A549 (cell line): Measurements from ENCODE around the gene PTH2. TPM values are rescaled to one million over a fixed set of nuclear protein-coding genes. Genes with fewer than 3 reads are reported as not detected.
A peak's percentile ranks its signal among the peaks of the same experiment; 100 is the strongest.
"Not testable (repeated sequence)": the region's sequence is repeated elsewhere in the genome, so short reads cannot be mapped to it uniquely, and the experiment has no call there.

Experiments used
- ATAC-seq, 2 experiments: fragments of 200-7000 bp in 1 of 2; fragments of >200 bp in 1 of 2; cut with Nextera tagmentation in 1 of 2; cut with Tn5 transposase in 1 of 2; 3 replicates each; pipeline versions ENCODE4 v1.8.0 to v1.9.1; 2018 to 2020; ENCODE audit warnings: mild to moderate bottlenecking in 1 of 2, moderate library complexity in 1 of 2
- CTCF ChIA-PET: fragments of 300-600 bp; sonication (Branson Sonifier 250); formaldehyde crosslinking; extraction: SDS; loops from one replicate; lab custom pipeline; 2021; ENCODE audit warnings: antibody characterized with exemption, inconsistent platforms; lab: Yijun Ruan, JAX
- POLR2A ChIA-PET: fragments of 350-600 bp; formaldehyde crosslinking; extraction: SDS; loops from one replicate; lab custom pipeline; 2021; ENCODE audit warnings: antibody characterized with exemption, inconsistent platforms; lab: Yijun Ruan, JAX
- DNase-seq, 2 experiments: peaks; one replicate each; pipeline versions ENCODE4 v3.0.0 to v3.0.0-alpha.2; 2011 to 2016; ENCODE audit warnings: low read depth in 1 of 2, low spot score in 1 of 2
- FAIRE-seq: peaks from 2 replicates; lab custom pipeline; 2011; peaks lifted over from hg19 to GRCh38; lab: Jason Lieb, UNC
- H3K27ac ChIP-seq, 2 experiments: fragments of >200 bp; sonication (Bioruptor Twin); formaldehyde crosslinking; 3 replicates each; pipeline ENCODE4 v1.5.1; 2016 to 2017
- H3K4me1 ChIP-seq: fragments of >200 bp; sonication (Bioruptor Twin); formaldehyde crosslinking; 3 replicates; pipeline ENCODE4 v1.6.1; 2016
- H3K4me2 ChIP-seq: fragments of >200 bp; sonication (Bioruptor Twin); formaldehyde crosslinking; 3 replicates; pipeline ENCODE4 v1.6.1; 2016
- H3K4me3 ChIP-seq: fragments of >200 bp; sonication (Bioruptor Twin); formaldehyde crosslinking; 3 replicates; pipeline ENCODE4 v1.5.1; 2016
- H3K9me3 ChIP-seq: fragments of >200 bp; sonication (Bioruptor Twin); formaldehyde crosslinking; 3 replicates; pipeline ENCODE4 v1.6.1; 2016
- CBX2 ChIP-seq: fragments of 200-600 bp; sonication (generic); IDR thresholded peaks from 2 replicates; pipeline ENCODE4 v1.6.1; 2016; ENCODE audit warnings: low read depth, mild to moderate bottlenecking, borderline replicate concordance
- CHD2 ChIP-seq: fragments of 150-350 bp; IDR thresholded peaks from 2 replicates; pipeline ENCODE4 v1.6.1; 2014; ENCODE audit warnings: low read length; ENCODE audit not compliant: partially characterized antibody
- CHD4 ChIP-seq: fragments of 200-600 bp; sonication (generic); IDR thresholded peaks from 2 replicates; pipeline ENCODE4 v1.6.1; 2016; ENCODE audit warnings: antibody characterized with exemption, mild to moderate bottlenecking, borderline replicate concordance
- EHMT2 ChIP-seq: fragments of 200-600 bp; sonication (generic); IDR thresholded peaks from 2 replicates; pipeline ENCODE4 v1.6.1; 2016; ENCODE audit warnings: antibody characterized with exemption, low read depth, mild to moderate bottlenecking, moderate library complexity
- FOSL2 ChIP-seq, 2 experiments: fragments of 450-650 bp in 1 of 2; fragments of >200 bp in 1 of 2; sonication (Bioruptor Twin) in 1 of 2; formaldehyde crosslinking; IDR thresholded peaks; 2 replicates each; pipeline versions ENCODE4 v1.5.0 to v1.6.1; 2016 to 2020; ENCODE audit warnings: mild to moderate bottlenecking in 1 of 2, moderate library complexity in 1 of 2
- GATA3 ChIP-seq: IDR thresholded peaks from 2 replicates; pipeline ENCODE4 v1.6.1; 2012; ENCODE audit warnings: borderline replicate concordance
- HDAC2 ChIP-seq: fragments of 200-600 bp; sonication (generic); IDR thresholded peaks from 2 replicates; pipeline ENCODE4 v1.6.1; 2016
- HOXB13 ChIP-seq: fragments of 250-450 bp; sonication (Bioruptor Pico); IDR thresholded peaks from 2 replicates; pipeline ENCODE4 v1.5.0; 2020; ENCODE audit warnings: low read depth, mild to moderate bottlenecking, moderate library complexity
- HOXB5 ChIP-seq: fragments of 250-450 bp; sonication (Bioruptor Pico); IDR thresholded peaks from 2 replicates; pipeline ENCODE4 v1.5.0; 2020; ENCODE audit warnings: mild to moderate bottlenecking, moderate library complexity
- JUN ChIP-seq, 2 experiments: fragments of >200 bp; sonication (Bioruptor Twin); formaldehyde crosslinking; IDR thresholded peaks; 2 replicates in 1 of 2; 3 replicates in 1 of 2; pipeline ENCODE4 v1.6.1; 2016 to 2017
- JUNB ChIP-seq: fragments of >200 bp; sonication (Bioruptor Twin); formaldehyde crosslinking; IDR thresholded peaks from 2 replicates; pipeline ENCODE4 v1.6.1; 2016
- KDM1A ChIP-seq: fragments of 200-600 bp; sonication (generic); IDR thresholded peaks from 2 replicates; pipeline ENCODE4 v1.6.1; 2016; ENCODE audit warnings: low read depth, mild to moderate bottlenecking
- MAFK ChIP-seq: fragments of 450-650 bp; IDR thresholded peaks from 2 replicates; pipeline ENCODE4 v1.6.1; 2014; ENCODE audit not compliant: partially characterized antibody
- MAZ ChIP-seq: fragments of 150-350 bp; IDR thresholded peaks from 2 replicates; pipeline ENCODE4 v1.6.1; 2014; ENCODE audit warnings: antibody characterized with exemption, low read depth, low read length, borderline replicate concordance
- NR3C1 ChIP-seq: fragments of >200 bp; sonication (Bioruptor Twin); formaldehyde crosslinking; IDR thresholded peaks from 3 replicates; pipeline ENCODE4 v1.6.1; 2017
- POLR2A ChIP-seq: IDR thresholded peaks from 2 replicates; pipeline ENCODE4 v1.6.1; 2012; ENCODE audit warnings: mild to moderate bottlenecking, low read length
- RAD21 ChIP-seq, 2 experiments: fragments of >200 bp in 1 of 2; sonication (Bioruptor Twin) in 1 of 2; formaldehyde crosslinking in 1 of 2; IDR thresholded peaks in 1 of 2; conservative IDR thresholded peaks in 1 of 2; 2 replicates in 1 of 2; 3 replicates in 1 of 2; pipeline ENCODE4 v1.6.1; 2012 to 2018; ENCODE audit warnings: inconsistent platforms in 1 of 2
- RARB ChIP-seq: fragments of 250-450 bp; sonication (Bioruptor Pico); IDR thresholded peaks from 2 replicates; pipeline ENCODE4 v1.8.0; 2021; ENCODE audit warnings: mild to moderate bottlenecking, moderate library complexity
- RFX5 ChIP-seq: fragments of 450-650 bp; IDR thresholded peaks from 2 replicates; pipeline ENCODE4 v1.7.1; 2014; ENCODE audit warnings: antibody characterized with exemption, mild to moderate bottlenecking, moderate library complexity
- RNF2 ChIP-seq: fragments of 200-600 bp; sonication (generic); IDR thresholded peaks from 2 replicates; pipeline ENCODE4 v1.6.1; 2016; ENCODE audit warnings: low read depth, mild to moderate bottlenecking, antibody characterized with exemption, moderate library complexity, borderline replicate concordance
- SMC3 ChIP-seq: fragments of >200 bp; sonication (Bioruptor Twin); formaldehyde crosslinking; IDR thresholded peaks from 3 replicates; pipeline ENCODE4 v1.6.1; 2018; ENCODE audit warnings: inconsistent platforms
- SREBF2 ChIP-seq: fragments of 450-650 bp; IDR thresholded peaks from 2 replicates; pipeline ENCODE4 v1.6.1; 2014; ENCODE audit warnings: mild to moderate bottlenecking, moderate library complexity
- TP53 ChIP-seq: fragments of 250-450 bp; sonication (Bioruptor Pico); IDR thresholded peaks from 2 replicates; pipeline ENCODE4 v1.5.0; 2021; ENCODE audit warnings: mild to moderate bottlenecking, moderate library complexity
- ZFP36 ChIP-seq: fragments of 450-650 bp; IDR thresholded peaks from 2 replicates; pipeline ENCODE4 v1.6.1; 2014; ENCODE audit warnings: borderline replicate concordance; ENCODE audit not compliant: partially characterized antibody
- ZSCAN20 ChIP-seq: fragments of 250-450 bp; sonication (Bioruptor Pico); IDR thresholded peaks from 2 replicates; pipeline ENCODE4 v1.8.0; 2022; ENCODE audit warnings: mild to moderate bottlenecking, moderate library complexity
- WGBS: methylation state at CpG from one replicate; pipeline ENCODE4 v1.1.6; 2017; ENCODE audit errors: missing lambda C conversion rate; 5-methylcytosine and 5-hydroxymethylcytosine counted together
- polyA plus RNA-seq, 4 experiments: library from polyadenylated mRNA; depleted of rRNA in 3 of 4; stranded (reverse); fragments of >200 nt; fragmentation: RNase III in 1 of 4; extraction: RNeasy Plus Mini Kit Qiagen cat#74134 plus additional on column Dnase treatment in 1 of 4; gene quantifications; 2 replicates in 3 of 4; 3 replicates in 1 of 4; pipeline ENCODE4 v1.2.3, GENCODE V29; 2011 to 2017
- TF ChIP-seq, protein P1 (sequence below): fragments of 250-450 bp; sonication (Bioruptor Pico); IDR thresholded peaks from 2 replicates; pipeline ENCODE4 v1.5.0; 2020; ENCODE audit warnings: low read depth, mild to moderate bottlenecking, moderate library complexity
- TF ChIP-seq, protein P2 (sequence below): IDR thresholded peaks from 2 replicates; pipeline ENCODE4 v1.6.1; 2012; ENCODE audit warnings: low read depth, borderline replicate concordance
- TF ChIP-seq, protein P3 (sequence below): fragments of >200 bp; sonication (Bioruptor Twin); formaldehyde crosslinking; IDR thresholded peaks from 3 replicates; pipeline ENCODE4 v1.5.1; 2016
- TF ChIP-seq, protein P4 (sequence below): IDR thresholded peaks from 2 replicates; pipeline ENCODE4 v1.6.1; 2012

Gene PTH2
- polyA plus RNA-seq, 2 of the 4 experiments (the other 2 are of a cell fraction): not detected

DNA sequence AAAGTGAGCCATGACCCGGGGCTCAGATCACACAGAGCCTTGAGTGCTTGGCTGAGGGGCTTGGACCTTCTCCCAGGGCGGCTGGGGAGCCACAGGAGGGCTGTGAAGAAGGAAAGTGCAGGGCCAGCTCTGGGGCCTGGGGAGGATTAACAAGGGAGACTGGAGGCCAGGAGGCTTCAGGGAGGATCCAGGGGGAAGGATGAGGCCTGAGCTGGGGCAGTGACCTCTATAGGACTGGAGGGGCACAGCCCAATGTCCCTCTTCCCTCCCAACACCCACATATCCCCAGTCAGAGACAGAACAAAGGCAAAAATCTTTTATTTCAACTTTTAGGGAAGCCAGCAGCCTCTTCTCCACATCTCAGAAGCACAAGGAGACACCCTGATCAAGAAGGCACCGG is 22.8 kb upstream of the PTH2 start:
- H3K4me3 ChIP-seq: no peak overlapping the region
- ChIA-PET CTCF (interaction anchor here (0.6 to 19.0 kb wide), 11 partner anchors 10 to 220 kb away, joined by 3 to 244 read pairs (median 5); partner anchors contain the start of genes FLT3LG, KASH5, NOSIP and PRRG2), POLR2A (no interaction called here)
- TF ChIP-seq, protein P1, sequence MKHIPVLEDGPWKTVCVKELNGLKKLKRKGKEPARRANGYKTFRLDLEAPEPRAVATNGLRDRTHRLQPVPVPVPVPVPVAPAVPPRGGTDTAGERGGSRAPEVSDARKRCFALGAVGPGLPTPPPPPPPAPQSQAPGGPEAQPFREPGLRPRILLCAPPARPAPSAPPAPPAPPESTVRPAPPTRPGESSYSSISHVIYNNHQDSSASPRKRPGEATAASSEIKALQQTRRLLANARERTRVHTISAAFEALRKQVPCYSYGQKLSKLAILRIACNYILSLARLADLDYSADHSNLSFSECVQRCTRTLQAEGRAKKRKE (CRISPR knock-in tag): no peak
- TF ChIP-seq JUN (IDR thresholded peaks at IDR 0.05): 0 out of 5 replicates have a peak, but pooled peaks of 1 of the 2 experiments have one; percentile 14
- H3K9me3 ChIP-seq: no peaks in the 10 kb centered on the region
- H3K27ac ChIP-seq: no peak overlapping the region
- FAIRE-seq: no peak
- H3K4me2 ChIP-seq: no peak overlapping the region
- ATAC-seq: no peak
- H3K4me1 ChIP-seq: peaks cover 18% of the 10 kb centered on the region
- DNase-seq: peak in 1 of 2 experiments; percentile 57
- 87% methylated on average over 3 of the region's 3 CpGs for WGBS

DNA sequence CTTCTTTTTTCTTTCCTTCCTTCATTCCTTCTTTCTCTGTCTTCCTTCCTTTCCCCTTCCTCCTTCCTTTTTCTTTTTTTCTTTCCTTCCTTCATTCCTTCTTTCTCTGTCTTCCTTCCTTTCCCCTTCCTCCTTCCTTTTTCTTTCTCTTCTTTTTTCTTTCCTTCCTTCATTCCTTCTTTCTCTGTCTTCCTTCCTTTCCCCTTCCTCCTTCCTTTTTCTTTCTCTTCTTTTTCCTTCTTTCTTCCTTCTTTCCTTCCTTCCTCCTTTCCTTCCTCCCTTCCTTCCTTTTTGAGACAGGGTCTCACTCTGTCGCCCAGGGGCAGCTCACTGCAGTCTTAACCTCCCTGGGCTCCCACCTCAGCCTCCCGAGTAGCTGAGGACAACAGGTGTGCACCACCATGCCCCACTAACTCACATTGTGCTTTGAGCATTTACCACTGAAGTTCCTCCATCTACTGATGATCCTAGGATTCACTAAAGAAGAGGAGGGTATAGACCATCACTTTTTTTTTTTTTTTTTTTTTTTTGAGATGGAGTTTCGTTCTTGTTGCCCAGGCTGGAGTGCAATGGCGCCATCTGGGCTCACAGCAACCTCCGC is 21.0 kb upstream of the PTH2 start:
- FAIRE-seq, H3K27ac ChIP-seq, H3K9me3 ChIP-seq, H3K4me3 ChIP-seq, ATAC-seq, DNase-seq: not testable (repeated sequence)
- WGBS: 73% methylated on average over 5 of the region's 5 CpGs
- POLR2A ChIA-PET: interaction anchor here (0.7 kb wide), 2 partner anchors 53 to 61 kb away, joined by 3 to 4 read pairs; no protein-coding TSS in a partner anchor
- H3K4me1 ChIP-seq: peaks cover 19% of the 10 kb centered on the region
- peak overlapping the region; percentile 99 for H3K4me2 ChIP-seq
- CTCF ChIA-PET: interaction anchor here (0.6 to 19.0 kb wide), 18 partner anchors 8 to 330 kb away, joined by 3 to 244 read pairs (median 4); partner anchors contain the start of genes KASH5, NOSIP and PRRG2

DNA sequence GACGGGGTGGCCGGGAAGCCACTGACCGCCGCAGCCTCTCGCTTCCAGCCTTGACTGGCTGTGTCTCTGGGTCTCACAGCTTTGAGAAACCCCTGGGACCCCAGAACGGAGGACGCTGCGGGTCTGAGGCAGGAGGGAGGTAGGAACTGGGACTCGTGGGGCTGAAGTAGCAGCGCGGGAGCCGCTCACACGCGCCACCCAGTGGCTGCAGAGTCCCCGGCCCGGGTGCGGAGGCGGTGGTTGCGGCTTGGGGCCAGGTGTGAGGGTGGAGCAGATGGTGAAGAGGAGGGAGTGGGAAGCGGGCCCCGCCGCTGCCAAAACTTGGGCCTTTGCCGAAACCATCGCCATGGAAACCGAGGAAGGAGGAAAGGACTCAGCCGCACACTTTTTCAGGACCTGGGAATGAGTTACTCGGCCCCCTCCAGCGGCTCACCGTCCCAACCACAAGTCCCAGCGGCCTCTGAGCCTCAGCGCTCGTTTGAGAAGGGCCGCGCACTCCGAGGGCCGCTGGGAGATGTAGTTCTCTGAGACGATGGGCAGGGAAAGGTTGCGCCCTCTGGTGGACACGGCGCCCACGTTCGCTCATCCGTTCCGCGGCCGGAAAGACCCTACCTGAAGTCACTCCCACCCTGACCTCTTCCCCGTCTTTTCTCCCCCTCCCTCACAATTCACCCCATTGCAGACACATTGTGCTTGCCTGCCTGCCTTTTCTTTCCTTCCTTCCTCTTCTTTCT is 20.3 kb upstream of the PTH2 start:
- H3K27ac ChIP-seq: peak overlapping the region; percentile 85 to 89
- H3K4me3 ChIP-seq: peak overlapping the region; percentile 79
- WGBS: 1% methylated on average over 44 of the region's 47 CpGs
- peak overlapping the region; percentile 99 for H3K4me2 ChIP-seq
- CTCF ChIA-PET: interaction anchor here (0.6 to 19.0 kb wide), 34 partner anchors 8 to 680 kb away, joined by 3 to 244 read pairs (median 4); partner anchors contain the start of genes ALDH16A1, GFY, KASH5 and PIH1D1
- ATAC-seq: peak; percentile 72 to 85
- POLR2A ChIA-PET: interaction anchor here (0.7 to 1.3 kb wide), 4 partner anchors 8 to 81 kb away, joined by 3 to 7 read pairs (median 4); partner anchors contain the start of genes ALDH16A1, PIH1D1 and TEAD2
- H3K4me1 ChIP-seq: peaks cover 19% of the 10 kb centered on the region
- no peaks in the 10 kb centered on the region for H3K9me3 ChIP-seq
- DNase-seq: peak; percentile 94 to 97
- peak; percentile 77 for FAIRE-seq
- TF ChIP-seq POLR2A: peak; percentile 21; the same call in 1 of the 2 replicates
- TF ChIP-seq HOXB5 (CRISPR knock-in tag): peak; percentile 75
- TF ChIP-seq RFX5: no peak
- TF ChIP-seq, protein P2, sequence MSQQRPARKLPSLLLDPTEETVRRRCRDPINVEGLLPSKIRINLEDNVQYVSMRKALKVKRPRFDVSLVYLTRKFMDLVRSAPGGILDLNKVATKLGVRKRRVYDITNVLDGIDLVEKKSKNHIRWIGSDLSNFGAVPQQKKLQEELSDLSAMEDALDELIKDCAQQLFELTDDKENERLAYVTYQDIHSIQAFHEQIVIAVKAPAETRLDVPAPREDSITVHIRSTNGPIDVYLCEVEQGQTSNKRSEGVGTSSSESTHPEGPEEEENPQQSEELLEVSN: 0 out of 2 replicates have a peak, but pooled peaks have one; percentile 53
- TF ChIP-seq, protein P3, sequence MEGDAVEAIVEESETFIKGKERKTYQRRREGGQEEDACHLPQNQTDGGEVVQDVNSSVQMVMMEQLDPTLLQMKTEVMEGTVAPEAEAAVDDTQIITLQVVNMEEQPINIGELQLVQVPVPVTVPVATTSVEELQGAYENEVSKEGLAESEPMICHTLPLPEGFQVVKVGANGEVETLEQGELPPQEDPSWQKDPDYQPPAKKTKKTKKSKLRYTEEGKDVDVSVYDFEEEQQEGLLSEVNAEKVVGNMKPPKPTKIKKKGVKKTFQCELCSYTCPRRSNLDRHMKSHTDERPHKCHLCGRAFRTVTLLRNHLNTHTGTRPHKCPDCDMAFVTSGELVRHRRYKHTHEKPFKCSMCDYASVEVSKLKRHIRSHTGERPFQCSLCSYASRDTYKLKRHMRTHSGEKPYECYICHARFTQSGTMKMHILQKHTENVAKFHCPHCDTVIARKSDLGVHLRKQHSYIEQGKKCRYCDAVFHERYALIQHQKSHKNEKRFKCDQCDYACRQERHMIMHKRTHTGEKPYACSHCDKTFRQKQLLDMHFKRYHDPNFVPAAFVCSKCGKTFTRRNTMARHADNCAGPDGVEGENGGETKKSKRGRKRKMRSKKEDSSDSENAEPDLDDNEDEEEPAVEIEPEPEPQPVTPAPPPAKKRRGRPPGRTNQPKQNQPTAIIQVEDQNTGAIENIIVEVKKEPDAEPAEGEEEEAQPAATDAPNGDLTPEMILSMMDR: peak; percentile 97
- no peak for TF ChIP-seq RARB (CRISPR knock-in tag)
- TF ChIP-seq CBX2: no peak
- TF ChIP-seq KDM1A: no peak
- TF ChIP-seq ZSCAN20: no peak
- TF ChIP-seq SREBF2: no peak
- 0 out of 2 replicates have a peak, but pooled peaks have one; percentile 29 for TF ChIP-seq TP53 (CRISPR knock-in tag)
- TF ChIP-seq FOSL2 (IDR thresholded peaks at IDR 0.05): no peak
- TF ChIP-seq FOSL2 (CRISPR knock-in tag; IDR thresholded peaks at IDR 0.05): no peak
- TF ChIP-seq GATA3: no peak
- TF ChIP-seq HOXB13 (CRISPR knock-in tag): no peak
- TF ChIP-seq CHD4: no peak
- TF ChIP-seq NR3C1: no peak
- TF ChIP-seq MAZ: 0 out of 2 replicates have a peak, but pooled peaks have one; percentile 70
- TF ChIP-seq RNF2: no peak
- peak; percentile 64 to 82 for TF ChIP-seq RAD21 (conservative IDR thresholded peaks at IDR 0.05 in 1 of 2, IDR thresholded peaks at IDR 0.05 in 1 of 2)
- TF ChIP-seq, protein P4, sequence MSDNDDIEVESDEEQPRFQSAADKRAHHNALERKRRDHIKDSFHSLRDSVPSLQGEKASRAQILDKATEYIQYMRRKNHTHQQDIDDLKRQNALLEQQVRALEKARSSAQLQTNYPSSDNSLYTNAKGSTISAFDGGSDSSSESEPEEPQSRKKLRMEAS: peak; percentile 88
- TF ChIP-seq EHMT2: no peak
- TF ChIP-seq HDAC2: no peak
- no peak for TF ChIP-seq MAFK
- peak in 1 of 2 experiments; percentile 73; a peak in 2 of 5 replicates for TF ChIP-seq JUN (IDR thresholded peaks at IDR 0.05)
- TF ChIP-seq JUNB: no peak
- peak; percentile 94 for TF ChIP-seq SMC3
- no peak for TF ChIP-seq CHD2
- TF ChIP-seq ZFP36: no peak
